GM19372 (cell line): ENCODE measurements around the gene C12orf76.
"Not testable (repeated sequence)": the region's sequence is repeated elsewhere in the genome, so short reads cannot be mapped to it uniquely, and the experiment has no call there.

Experiments
- ATAC-seq: cut with Tn5 transposase; IDR thresholded peaks from one replicate; pipeline ENCODE4 v1.9.1; 2021; ENCODE audit warnings: mild to moderate bottlenecking, low read depth, moderate library complexity; ENCODE audit not compliant: unreplicated experiment

Gene C12orf76

GRCh38 chr12:110028323-110028722 lies 20.0 kb downstream of the C12orf76 start:
- no peak for ATAC-seq

DNA sequence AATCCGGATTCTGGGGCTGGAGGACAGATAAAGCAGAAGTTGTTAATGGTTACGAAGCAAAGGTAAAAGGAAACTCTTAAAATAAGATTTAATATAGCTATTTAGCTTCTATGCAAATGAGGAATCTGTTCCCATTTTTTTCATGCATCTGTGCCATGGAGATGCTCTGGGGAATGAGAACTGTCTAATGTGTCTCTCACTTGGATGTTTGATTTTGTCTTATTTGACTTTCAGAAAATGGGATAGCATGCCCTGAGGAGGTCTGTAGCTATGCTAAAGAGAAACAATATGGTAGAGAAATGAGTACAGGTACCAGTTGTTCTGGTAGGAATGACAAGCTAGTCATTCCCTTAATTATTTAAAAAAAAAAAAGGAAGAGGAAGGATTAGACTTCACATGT lies 24.3 kb downstream of the C12orf76 start:
- no peak for ATAC-seq

GRCh38 chr12:110023059-110023980 lies 25.0 kb downstream of the C12orf76 start:
- no peak for ATAC-seq

DNA sequence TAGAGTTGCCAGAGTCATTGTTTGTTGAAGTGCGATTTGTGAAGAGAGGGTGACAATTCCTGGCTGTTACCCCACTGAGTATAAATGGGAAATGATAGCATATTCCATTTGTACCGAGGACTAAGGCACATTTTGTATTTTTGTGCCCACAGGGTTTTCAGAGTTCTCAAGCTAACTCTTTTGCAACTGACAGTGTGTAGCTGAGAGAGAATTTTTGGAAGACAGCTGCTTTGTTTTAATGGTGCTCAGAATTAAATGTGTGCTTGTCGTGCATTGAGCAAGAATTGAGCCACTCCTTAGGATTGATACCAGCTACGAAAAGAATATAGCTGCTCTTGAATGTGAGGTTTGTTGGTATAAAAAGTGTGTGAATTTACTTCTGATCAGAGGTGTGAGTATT lies 27.4 kb downstream of the C12orf76 start:
- ATAC-seq = no peak

GRCh38 chr12:110015132-110015531 lies 33.2 kb downstream of the C12orf76 start:
- no peak for ATAC-seq

DNA sequence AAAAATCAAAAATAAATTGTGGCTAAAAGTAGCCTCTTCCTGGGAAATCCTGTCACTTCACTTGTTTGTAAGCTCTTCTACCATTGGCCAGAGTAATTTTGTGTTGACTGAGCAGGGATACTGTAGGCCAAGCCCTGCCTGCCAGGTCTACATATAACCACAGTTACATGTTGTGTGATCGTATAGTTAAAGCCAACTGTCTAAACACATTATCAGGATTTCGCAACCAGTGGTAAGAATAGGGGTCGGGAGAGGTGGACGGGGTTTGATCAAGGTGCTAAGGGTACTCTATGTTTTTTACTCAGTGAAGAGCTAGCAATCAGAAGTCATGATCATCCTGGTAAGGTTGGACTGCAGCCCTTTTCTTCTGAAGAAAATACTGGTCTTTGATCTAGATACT lies 35.7 kb downstream of the C12orf76 start:
- ATAC-seq = no peak

DNA sequence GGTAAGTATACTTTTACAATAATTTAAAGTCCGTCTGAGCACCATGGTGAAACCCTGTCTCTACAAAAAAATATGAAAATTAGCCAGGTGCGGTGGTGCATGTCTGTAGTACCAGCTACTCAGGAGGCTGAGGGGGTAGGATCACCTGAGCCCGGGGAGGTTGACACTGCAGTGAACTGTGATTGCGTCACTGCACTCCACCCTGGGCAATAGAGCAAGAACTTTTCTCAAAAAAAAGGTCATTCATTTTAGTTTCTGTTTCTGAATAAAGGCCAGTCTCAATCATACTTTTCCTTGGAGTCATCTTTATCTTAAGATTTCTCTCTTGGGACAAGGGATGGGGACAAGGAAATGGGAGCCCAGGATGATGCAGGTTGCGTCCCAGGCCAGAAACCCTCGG lies 36.2 kb downstream of the C12orf76 start:
- peak; percentile 44 for ATAC-seq

GRCh38 chr12:110010853-110011723 lies 37.2 kb downstream of the C12orf76 start:
- ATAC-seq = no peak

DNA sequence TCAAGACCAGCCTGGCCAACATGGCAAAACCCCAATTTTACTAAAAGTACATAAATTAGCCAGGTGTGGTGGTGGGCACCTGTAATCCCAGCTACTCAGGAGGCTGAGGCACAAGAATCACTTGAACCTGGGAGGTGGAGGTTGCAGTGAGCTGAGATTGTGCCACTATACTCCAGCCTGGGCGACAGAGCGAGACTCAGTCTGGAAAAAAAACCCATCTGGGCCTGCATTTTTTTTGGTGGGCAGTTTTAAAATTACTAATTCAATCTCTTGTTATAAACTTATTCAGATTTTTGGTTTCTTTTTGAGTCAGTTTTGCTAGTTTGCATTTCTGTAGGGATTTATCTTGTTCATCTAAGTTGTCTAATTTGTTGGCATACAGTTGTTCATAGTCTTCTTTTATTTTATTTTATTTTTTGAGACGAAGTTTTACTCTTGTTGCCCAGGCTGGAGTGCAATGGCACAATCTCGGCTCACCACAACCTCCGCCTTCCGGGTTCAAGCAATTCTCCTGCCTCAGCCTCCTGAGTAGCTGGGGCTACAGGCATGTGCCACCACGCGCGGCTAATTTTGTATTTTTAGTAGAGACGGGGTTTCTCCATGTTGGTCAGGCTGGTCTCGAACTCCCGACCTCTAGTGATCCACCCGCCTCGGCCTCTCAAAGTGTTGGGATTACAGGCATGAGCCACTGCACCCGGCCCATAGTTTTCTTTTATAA lies 39.5 kb downstream of the C12orf76 start:
- ATAC-seq = not testable (repeated sequence)

DNA sequence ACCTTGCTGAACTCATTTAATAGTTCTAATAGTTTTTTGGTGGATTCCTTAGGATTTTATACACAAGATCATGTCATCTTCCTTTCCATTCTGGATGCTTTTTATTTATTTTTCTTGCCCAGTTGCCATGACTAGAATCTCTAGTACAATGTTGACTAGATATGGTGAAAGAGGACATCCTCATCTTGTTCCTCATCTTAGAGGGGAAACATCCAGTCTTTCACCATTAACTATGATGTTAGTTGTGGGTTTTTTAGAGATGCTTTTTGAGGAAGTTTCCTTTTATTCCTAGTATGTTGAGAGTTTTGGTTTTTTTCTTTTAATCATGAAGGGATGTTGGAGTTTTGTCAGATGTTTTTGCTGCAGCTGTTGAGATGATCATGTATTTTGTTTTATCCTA lies 40.4 kb downstream of the C12orf76 start:
- ATAC-seq = no peak

- no peak for ATAC-seq
Measured at GRCh38 chr12:110006115-110006514, 42.2 kb downstream of the C12orf76 start.

DNA sequence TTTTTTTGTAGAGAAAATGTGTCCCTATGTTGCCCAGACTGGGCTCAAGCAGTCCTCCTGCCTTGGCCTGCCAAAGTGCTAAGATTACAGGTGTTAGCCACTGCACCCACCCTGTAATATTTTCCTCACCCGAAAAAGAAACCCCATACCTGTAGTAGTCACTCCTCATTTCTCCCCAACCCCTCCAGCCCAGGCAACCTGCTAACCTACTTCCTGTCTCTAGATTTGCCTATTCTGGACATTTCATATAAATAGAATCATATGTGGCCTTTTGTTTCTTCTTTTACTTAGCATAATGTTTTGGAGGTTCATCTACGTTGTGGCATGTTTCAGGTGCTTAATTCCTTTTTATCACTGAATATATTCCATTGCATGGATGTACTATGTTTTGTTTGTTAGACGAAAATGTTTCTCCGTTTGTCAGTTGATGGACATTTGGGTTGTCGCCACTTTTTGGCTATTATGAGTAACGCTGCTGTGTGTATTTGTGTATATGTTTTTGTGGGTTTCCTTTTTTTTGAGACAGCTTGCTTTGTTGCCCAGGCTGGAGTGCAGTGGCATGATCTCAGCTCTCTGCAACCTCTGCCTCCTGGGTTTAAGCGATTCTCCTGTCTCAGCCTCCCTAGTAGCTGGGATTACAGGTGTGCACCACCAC lies 42.9 kb downstream of the C12orf76 start:
- no peak for ATAC-seq

- ATAC-seq = no peak
Measured at GRCh38 chr12:110004598-110004997, 43.7 kb downstream of the C12orf76 start.

- ATAC-seq = no peak
Measured at GRCh38 chr12:110002676-110003515, 45.4 kb downstream of the C12orf76 start.

GRCh38 chr12:110001596-110001995 lies 46.7 kb downstream of the C12orf76 start:
- no peak for ATAC-seq

GRCh38 chr12:109999983-110000505 lies 48.3 kb downstream of the C12orf76 start:
- no peak for ATAC-seq

GRCh38 chr12:109999649-109999971 lies 48.7 kb downstream of the C12orf76 start:
- no peak for ATAC-seq

GRCh38 chr12:109998904-109999648 lies 49.2 kb downstream of the C12orf76 start, which contains the start of gene ANKRD13A:
ANKRD13A (plus strand) TSS chr12:109999430; CDS start chr12:109999689, 259 bp downstream.
- no peak for ATAC-seq
